SH-SY5Y (cell line): ENCODE measurements around the gene NRTN.

Experiments used
- GATA2 ChIP-seq: IDR thresholded peaks from 2 replicates; pipeline ENCODE4 v1.6.1; 2011; ENCODE audit warnings: mild to moderate bottlenecking, low read depth, low read length
- GATA3 ChIP-seq: IDR thresholded peaks from 2 replicates; pipeline ENCODE4 v1.6.1; 2011; ENCODE audit warnings: low read depth, mild to moderate bottlenecking, low read length, moderate library complexity

GRCh38 chr19:5782945-5783919 lies 21.6 kb upstream of the NRTN start:
- TF ChIP-seq GATA2 (no peak), GATA3 (no peak)
